K562 (cell line): Measurements from ENCODE around the gene ARHGAP24. TPM values are rescaled to one million over a fixed set of nuclear protein-coding genes. Genes with fewer than 3 reads are reported as not detected.

Experiments
- ATAC-seq: fragments of 200-7000 bp; cut with Tn5 transposase; 3 replicates; pipeline ENCODE4 v1.9.1; 2020; ENCODE audit warnings: moderate library complexity
- BruUV-seq: library from RNA; stranded (reverse); fragments of 400-500 nt; replicated peaks from 2 replicates; lab custom pipeline; 2021; lab: Mats Ljungman, UMichigan
- CTCF ChIA-PET: fragments of 300-600 bp; formaldehyde crosslinking; extraction: SDS; loops from one replicate; lab custom pipeline; 2021; ENCODE audit warnings: low intra/inter-chr PET ratio; lab: Yijun Ruan, JAX
- POLR2A ChIA-PET: fragments of 300-600, 350-650 bp; sonication (Branson Sonifier 250); formaldehyde crosslinking; extraction: SDS; loops from one replicate; lab custom pipeline; 2021; ENCODE audit warnings: antibody characterized with exemption, inconsistent platforms; lab: Yijun Ruan, JAX
- DNase-seq, 4 experiments: peaks; one replicate each; pipeline versions ENCODE4 v3.0.0 to v3.0.0-alpha.2; 2011 to 2018; ENCODE audit warnings: low spot score in 3 of 4, mixed read lengths in 3 of 4; ENCODE audit errors: extremely low read depth in 1 of 4
- FAIRE-seq: peaks from 2 replicates; lab custom pipeline; 2011; peaks lifted over from hg19 to GRCh38; lab: Jason Lieb, UNC
- H2AFZ ChIP-seq: 2 replicates; pipeline ENCODE4 v1.6.0; 2011; ENCODE audit warnings: low read depth, low read length, control low read depth, inconsistent platforms
- H3K27ac ChIP-seq: fragments of 200-600 bp; 3 replicates; pipeline ENCODE4 v1.8.0; 2011; ENCODE audit warnings: low read depth, mild to moderate bottlenecking, control low read depth, inconsistent platforms, low read length, moderate library complexity, mixed read lengths; ENCODE audit errors: extremely low read depth
- H3K27me3 ChIP-seq, 2 experiments: fragments of 300-600 bp in 1 of 2; 2 replicates in 1 of 2; 3 replicates in 1 of 2; pipeline versions ENCODE4 v1.6.0 to v1.8.0; 2011; ENCODE audit warnings: inconsistent platforms in 2 of 2, low read length in 2 of 2, mild to moderate bottlenecking in 1 of 2, mixed read lengths in 1 of 2, moderate library complexity in 1 of 2; ENCODE audit not compliant: control insufficient read depth in 2 of 2, insufficient read depth in 2 of 2
- H3K36me3 ChIP-seq: fragments of 300-600 bp; 3 replicates; pipeline ENCODE4 v1.8.0; 2011; ENCODE audit warnings: mild to moderate bottlenecking, low read length, inconsistent platforms; ENCODE audit not compliant: control insufficient read depth, insufficient read depth
- H3K4me1 ChIP-seq, 2 experiments: fragments of 200-600 bp in 1 of 2; replicated peaks in 1 of 2; 2 replicates in 1 of 2; 3 replicates in 1 of 2; pipeline versions ENCODE4 v1.5.1 to v1.8.0; 2011; ENCODE audit warnings: inconsistent platforms in 2 of 2, low read length in 2 of 2, mild to moderate bottlenecking in 1 of 2, mixed read lengths in 1 of 2, moderate library complexity in 1 of 2; ENCODE audit not compliant: control insufficient read depth in 2 of 2, insufficient read depth in 2 of 2
- H3K4me2 ChIP-seq: 2 replicates; pipeline ENCODE4 v1.6.1; 2011; ENCODE audit warnings: low read length, control low read depth, inconsistent platforms, mixed read lengths; ENCODE audit not compliant: insufficient read depth
- H3K4me3 ChIP-seq: fragments of 200-600 bp; sonication (generic), shearing (Covaris generic); 2 replicates; pipeline ENCODE4 v1.5.1; 2016; ENCODE audit warnings: control low read depth, inconsistent platforms
- H3K79me2 ChIP-seq: fragments of 200-600 bp; 3 replicates; pipeline ENCODE4 v1.8.0; 2011; ENCODE audit warnings: low read length, inconsistent platforms; ENCODE audit not compliant: control insufficient read depth, insufficient read depth
- H3K9ac ChIP-seq, 2 experiments: 2 replicates each; pipeline versions ENCODE4 v1.6.0 to v1.6.1; 2011; ENCODE audit warnings: low read depth in 2 of 2, low read length in 2 of 2, control low read depth in 1 of 2, inconsistent platforms in 1 of 2, mild to moderate bottlenecking in 1 of 2, mixed read lengths in 1 of 2; ENCODE audit not compliant: insufficient read depth in 1 of 2
- H3K9me1 ChIP-seq: one replicate; pipeline ENCODE4 v1.6.0; 2011; ENCODE audit warnings: inconsistent platforms, mild to moderate bottlenecking, low read length, moderate library complexity; ENCODE audit not compliant: control insufficient read depth, insufficient read depth
- H3K9me3 ChIP-seq: replicated peaks from 2 replicates; pipeline ENCODE4 v1.5.1; 2011; ENCODE audit warnings: low read depth, low read length, inconsistent platforms; ENCODE audit not compliant: control insufficient read depth, insufficient read depth
- H4K20me1 ChIP-seq: replicated peaks from 2 replicates; pipeline ENCODE4 v1.6.1; 2011; ENCODE audit warnings: low read length, inconsistent platforms, mixed read lengths; ENCODE audit not compliant: control insufficient read depth, insufficient read depth
- HOXB6 ChIP-seq: fragments of 250-450 bp; sonication (Bioruptor Pico); IDR thresholded peaks from 2 replicates; pipeline ENCODE4 v1.5.1; 2022; ENCODE audit warnings: mild to moderate bottlenecking, borderline replicate concordance
- MAFF ChIP-seq: IDR thresholded peaks from 2 replicates; pipeline ENCODE4 v1.6.1; 2012; ENCODE audit warnings: low read length, improper control_type of control experiment
- MAFG ChIP-seq: fragments of 450-650 bp; conservative IDR thresholded peaks from 2 replicates; pipeline ENCODE4 v1.6.1; 2016; ENCODE audit warnings: missing genetic modification characterization, missing compliant biosample characterization
- ZNF232 ChIP-seq: sonication (generic); formaldehyde crosslinking; IDR thresholded peaks from 2 replicates; pipeline ENCODE4 v1.8.0; 2022; ENCODE audit warnings: mild to moderate bottlenecking, missing genetic modification reagents
- ZNF316 ChIP-seq: fragments of 450-650 bp; IDR thresholded peaks from 2 replicates; pipeline ENCODE4 v1.6.1; 2016
- ZNF41 ChIP-seq: fragments of 250-450 bp; sonication (Bioruptor Pico); conservative IDR thresholded peaks from 2 replicates; pipeline ENCODE4 v1.4.0; 2020; ENCODE audit warnings: mild to moderate bottlenecking
- WGBS: fragments of 100-300 bp; shearing (Covaris generic); methylation state at CpG from one replicate; pipeline ENCODE4 v1.1.6; 2016; ENCODE audit warnings: low coverage, mixed read lengths; ENCODE audit not compliant: insufficient coverage; ENCODE audit errors: missing lambda C conversion rate; 5-methylcytosine and 5-hydroxymethylcytosine counted together
- in situ Hi-C: fragments of 300-500 bp; cut with MboI; formaldehyde crosslinking; loops from 4 replicates; pipeline ENCODE4 v1.15.0; 2018; ENCODE audit warnings: inconsistent platforms, mixed read lengths
- intact Hi-C: fragments of 100-400 bp; cut with micrococcal nuclease; formaldehyde crosslinking; loops from 2 replicates; pipeline ENCODE4 v1.14.2; 2022
- polyA plus RNA-seq, 8 experiments: library from polyadenylated mRNA; depleted of rRNA in 4 of 8; stranded (reverse) in 5 of 8; unstranded in 3 of 8; fragments of >200 nt; fragmentation: Nextera tagmentation in 2 of 8; fragmentation: Illumina TruSeq in 1 of 8; extraction: Ambion mirVana in 2 of 8; extraction: Trizol in 1 of 8; gene quantifications; 2 replicates each; pipeline versions ENCODE4 v1.2.1 to v1.2.3, GENCODE V29; 2011 to 2014; ENCODE audit warnings: inconsistent platforms in 1 of 8, missing spikeins in 1 of 8
- total RNA-seq, 7 experiments: library from RNA; depleted of rRNA in 6 of 7; stranded (reverse); fragments of >200 nt in 6 of 7; fragmentation: Illumina TruSeq in 2 of 7; extraction: Trizol in 2 of 7; gene quantifications; 2 replicates each; pipeline versions ENCODE4 v1.2.1 to v1.2.3, GENCODE V29; 2011 to 2021; ENCODE audit warnings: low replicate concordance in 1 of 7
- TF ChIP-seq, protein P1 (sequence below): fragments of 450-650 bp; IDR thresholded peaks from 2 replicates; pipeline ENCODE4 v1.6.1; 2016; ENCODE audit warnings: antibody characterized with exemption

Gene ARHGAP24
- total and polyA plus RNA-seq, 9 of the 15 experiments (the other 6 are each of a cell fraction or from before 2014, with no cell fraction given) = 8.0 to 22.6 (median 14.0) TPM

GRCh38 chr4:85762529-85762871, 287.6 kb downstream of the ARHGAP24 start:
- H3K4me1 ChIP-seq = no peaks in the 10 kb centered on the region
- ChIA-PET CTCF (no interaction called here), POLR2A (interaction anchor here (0.6 to 0.8 kb wide), 2 partner anchors 16 to 123 kb away, joined by 3 read pairs; no protein-coding TSS in a partner anchor)
- no peaks in the 10 kb centered on the region for H3K36me3 ChIP-seq
- no peaks in the 10 kb centered on the region for H3K9me1 ChIP-seq
- intact Hi-C loops (no loop called here), in situ Hi-C loops (loop anchor here (25.0 kb wide), 1 partner anchor 600 kb away; no protein-coding TSS in a partner anchor)
- H3K79me2 ChIP-seq = no peaks in the 10 kb centered on the region
- H3K9me3 ChIP-seq = no peaks in the 10 kb centered on the region
- no peaks in the 10 kb centered on the region for H3K27me3 ChIP-seq
- FAIRE-seq (no peak), DNase-seq (no peak), ATAC-seq (no peak)
- no peak overlapping the region for H2AFZ ChIP-seq
- H4K20me1 ChIP-seq = no peaks in the 10 kb centered on the region
- BruUV-seq = no TSS peak
- TF ChIP-seq, protein P1, sequence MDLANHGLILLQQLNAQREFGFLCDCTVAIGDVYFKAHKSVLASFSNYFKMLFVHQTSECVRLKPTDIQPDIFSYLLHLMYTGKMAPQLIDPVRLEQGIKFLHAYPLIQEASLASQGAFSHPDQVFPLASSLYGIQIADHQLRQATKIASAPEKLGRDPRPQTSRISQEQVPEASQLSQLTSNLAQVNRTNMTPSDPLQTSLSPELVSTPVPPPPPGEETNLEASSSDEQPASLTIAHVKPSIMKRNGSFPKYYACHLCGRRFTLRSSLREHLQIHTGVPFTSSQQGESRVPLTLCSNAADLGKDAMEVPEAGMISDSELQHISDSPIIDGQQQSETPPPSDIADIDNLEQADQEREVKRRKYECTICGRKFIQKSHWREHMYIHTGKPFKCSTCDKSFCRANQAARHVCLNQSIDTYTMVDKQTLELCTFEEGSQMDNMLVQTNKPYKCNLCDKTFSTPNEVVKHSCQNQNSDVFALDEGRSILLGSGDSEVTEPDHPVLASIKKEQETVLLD = no peak
- TF ChIP-seq ZNF232 = no peak
- TF ChIP-seq MAFG (tag) = peak; percentile 42; the same call in 1 of the 2 replicates
- TF ChIP-seq HOXB6 (CRISPR knock-in tag) = no peak
- 0 out of 2 replicates have a peak, but pooled peaks have one; percentile 13 for TF ChIP-seq MAFF
- peak; percentile 24; the same call in 1 of the 2 replicates for TF ChIP-seq ZNF316
- TF ChIP-seq ZNF41 (CRISPR knock-in tag) = no peak
- H3K27ac ChIP-seq = no peak overlapping the region
- H3K9ac ChIP-seq = no peak overlapping the region
- 43% methylated on average over 2 of the region's 2 CpGs for WGBS
- H3K4me3 ChIP-seq = no peak overlapping the region
- no peak overlapping the region for H3K4me2 ChIP-seq
